GM19463 (cell line): ENCODE results near the gene INPP5B.

Source experiments
- ATAC-seq: cut with Tn5 transposase; IDR thresholded peaks from one replicate; pipeline ENCODE4 v1.9.1; 2021; ENCODE audit warnings: mild to moderate bottlenecking, moderate library complexity; ENCODE audit not compliant: unreplicated experiment

The INPP5B gene

DNA sequence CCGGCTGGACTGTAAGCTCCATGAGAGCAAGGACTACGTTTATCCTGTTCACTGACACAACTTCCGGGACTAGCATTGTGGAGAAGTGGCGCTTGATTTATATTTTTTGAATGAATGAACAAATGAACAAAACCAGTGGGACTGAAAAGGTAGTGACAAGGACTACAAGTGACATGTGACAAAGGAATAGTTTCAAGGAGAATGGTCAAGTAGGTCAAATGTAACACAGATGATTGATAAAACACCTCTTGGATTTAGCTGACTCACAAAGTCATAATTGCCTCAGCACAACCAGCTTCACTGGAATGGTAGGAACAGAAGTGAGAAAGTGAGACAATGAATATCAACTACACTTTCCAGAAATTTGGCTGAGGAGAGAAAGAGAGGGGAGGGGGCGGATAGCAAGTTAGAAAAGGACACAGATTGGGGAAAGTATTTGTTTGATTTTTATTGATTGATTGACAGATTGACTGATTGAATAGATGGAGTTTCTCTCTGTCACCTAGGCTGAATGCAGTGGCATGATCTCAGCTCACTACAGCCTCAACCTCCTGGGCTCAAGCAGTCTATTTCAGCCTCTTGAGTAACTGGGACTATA lies 101.7 kb downstream of the INPP5B start:
- no peak for ATAC-seq

DNA sequence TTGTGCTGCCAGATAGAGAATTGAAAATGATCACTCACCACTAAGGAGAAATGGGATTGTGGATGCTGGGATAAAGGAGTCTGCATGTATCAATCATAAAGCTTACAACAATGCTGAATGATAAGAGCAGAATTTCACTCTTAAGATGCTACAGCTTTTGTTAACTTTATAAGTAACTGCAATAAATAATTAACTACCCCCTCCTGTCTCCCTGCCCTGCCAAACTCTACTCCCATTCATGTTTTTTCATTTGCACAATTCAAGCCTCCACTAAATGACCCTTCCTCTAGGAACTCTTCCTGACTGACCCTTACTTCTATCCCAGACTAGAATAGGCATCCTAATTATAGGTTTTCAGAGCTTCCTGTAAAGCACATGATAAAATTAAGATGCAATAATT lies 102.3 kb downstream of the INPP5B start:
- ATAC-seq = no peak

DNA sequence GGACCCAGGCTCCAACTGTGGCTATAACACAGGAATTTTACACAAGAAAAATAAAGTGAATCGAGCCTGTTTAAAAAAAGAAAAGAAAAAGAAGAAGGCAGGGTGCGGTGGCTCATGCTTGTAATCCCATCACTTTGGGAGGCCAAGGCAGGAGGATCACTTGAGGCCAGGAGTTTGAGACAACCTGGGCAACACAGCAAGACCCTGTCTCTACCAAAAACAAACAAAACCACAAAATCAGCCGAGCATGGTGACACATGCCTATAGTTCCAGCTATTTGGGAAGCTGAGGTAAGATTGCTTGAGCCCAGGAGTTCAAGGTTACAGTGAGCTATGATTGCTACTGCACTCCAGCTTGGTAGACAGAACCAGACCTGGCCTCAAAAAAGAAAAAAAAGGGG lies 105.2 kb downstream of the INPP5B start:
- no peak for ATAC-seq

DNA sequence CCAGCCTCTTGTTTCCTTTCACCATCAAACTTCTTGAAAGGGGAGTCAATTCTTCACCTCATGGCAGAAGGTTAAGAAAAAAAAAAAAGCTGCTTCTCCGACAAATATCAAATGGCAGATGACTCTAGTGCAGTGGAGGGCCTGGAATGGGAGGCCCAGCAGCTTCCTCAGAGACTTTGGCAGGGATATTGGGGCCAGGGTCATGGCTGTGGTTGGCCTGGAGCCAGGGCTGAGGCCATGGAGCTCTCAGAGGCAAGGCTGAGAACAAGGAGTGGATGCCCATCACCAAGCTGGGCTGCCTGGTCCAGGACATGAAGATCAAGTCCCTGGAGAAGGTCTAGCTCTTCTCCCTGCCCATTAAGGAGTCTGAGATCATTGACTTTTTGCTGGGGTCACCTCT lies 106.1 kb downstream of the INPP5B start:
- no peak for ATAC-seq

DNA sequence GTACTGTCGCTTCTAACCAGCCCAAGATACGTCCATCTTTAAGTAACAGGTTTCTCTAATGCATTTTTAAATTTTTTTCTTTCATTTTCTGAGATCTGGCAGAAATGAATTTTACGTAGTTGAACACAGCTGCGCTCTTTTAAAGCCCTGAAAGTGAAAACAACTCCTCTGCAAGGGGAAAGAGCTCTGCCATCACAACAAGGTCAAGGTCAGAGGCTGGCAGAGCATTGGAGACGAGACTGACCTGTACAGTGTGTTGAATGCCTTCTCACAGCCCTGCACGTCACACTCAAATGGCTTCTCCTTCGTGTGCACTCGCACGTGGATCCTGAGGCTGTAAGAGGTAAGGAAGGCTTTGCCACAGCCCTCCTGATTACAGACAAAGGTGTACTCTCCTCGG lies 107.2 kb downstream of the INPP5B start:
- no peak for ATAC-seq

DNA sequence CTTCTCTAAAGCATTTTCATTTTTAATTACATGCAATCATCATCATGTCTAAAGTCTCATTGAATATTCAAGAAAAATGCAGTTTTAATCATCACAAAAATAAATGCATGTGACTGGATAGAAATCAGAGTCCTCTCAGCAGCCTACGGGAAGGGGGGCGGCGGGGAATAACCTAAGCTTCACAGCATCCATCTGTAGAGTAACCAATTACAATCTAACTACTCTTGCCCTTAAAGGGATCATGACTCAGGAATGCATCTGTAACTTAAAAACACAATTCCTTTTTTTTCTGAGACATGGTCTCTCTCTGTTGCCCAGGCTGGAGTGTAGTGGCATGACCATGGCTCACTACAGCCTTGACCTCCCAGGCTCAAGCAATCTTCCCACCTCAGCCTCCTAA lies 110.1 kb downstream of the INPP5B start:
- no peak for ATAC-seq

DNA sequence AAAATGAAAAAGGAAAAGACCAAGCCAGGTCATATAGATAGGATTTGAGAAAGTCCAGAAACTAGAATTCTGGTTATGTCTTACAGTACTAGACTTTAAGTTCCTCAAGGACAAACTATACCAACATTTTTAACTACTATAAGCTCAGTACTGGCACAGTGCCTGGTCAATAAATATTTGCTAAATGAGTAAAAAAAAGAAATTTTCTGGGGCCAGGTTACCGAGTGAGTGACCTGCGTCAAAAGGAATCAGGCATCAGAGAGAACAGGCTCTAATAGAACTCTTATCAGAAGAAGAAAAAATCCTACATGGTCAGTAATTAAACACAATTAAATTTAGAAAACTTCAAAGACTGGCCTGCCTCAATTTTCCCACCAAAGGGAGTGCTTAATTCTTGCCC lies 115.0 kb downstream of the INPP5B start:
- no peak for ATAC-seq

DNA sequence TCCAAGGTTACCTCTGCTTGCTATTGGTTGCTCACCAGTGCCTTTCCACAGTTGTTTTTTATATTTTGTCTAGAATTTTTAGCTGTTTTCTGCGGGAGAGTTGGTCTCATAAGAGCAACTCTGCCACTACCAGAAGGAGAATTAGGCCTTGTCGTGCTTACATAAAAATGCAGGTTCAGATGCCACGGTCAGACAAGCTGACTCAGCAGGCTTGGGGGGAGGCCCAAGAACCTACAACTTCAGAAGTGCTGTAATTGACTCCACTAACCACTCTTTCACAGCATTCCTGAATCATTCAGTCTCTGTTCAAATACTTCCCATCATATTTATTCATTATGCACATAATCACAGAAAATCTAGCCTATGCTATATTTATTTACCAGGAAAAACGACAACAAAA lies 115.7 kb downstream of the INPP5B start:
- ATAC-seq = no peak

DNA sequence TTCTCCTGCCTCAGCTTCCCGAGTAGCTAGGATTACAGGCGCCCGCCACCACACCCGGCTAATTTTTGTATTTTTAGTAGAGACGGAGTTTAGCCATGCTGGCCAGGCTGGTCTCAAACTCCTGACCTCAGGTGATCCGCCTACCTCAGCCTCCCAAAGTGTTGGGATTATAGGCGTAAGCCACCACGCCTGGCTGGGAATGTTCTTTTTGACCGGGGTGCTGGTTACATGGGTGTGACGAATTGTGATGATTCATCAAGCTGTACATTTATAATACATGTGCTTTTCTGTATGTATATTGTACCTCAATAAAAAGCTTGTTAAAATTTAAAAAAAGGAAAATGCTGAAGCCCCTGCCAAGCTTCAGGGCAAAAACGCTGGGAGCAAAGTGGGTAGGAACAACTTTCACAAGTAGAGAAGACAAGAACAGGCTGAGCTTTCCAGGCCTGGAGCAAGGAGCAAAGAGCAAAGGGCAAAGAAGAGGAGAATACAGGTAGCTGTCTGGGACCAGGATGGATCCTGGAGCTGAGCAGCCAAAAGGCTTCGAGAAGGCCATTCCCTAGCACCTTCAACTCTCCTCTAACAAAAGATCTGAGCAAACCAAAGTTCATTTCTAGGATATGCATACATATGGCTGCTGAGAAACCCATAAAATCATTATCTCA lies 118.3 kb downstream of the INPP5B start:
- no peak for ATAC-seq

DNA sequence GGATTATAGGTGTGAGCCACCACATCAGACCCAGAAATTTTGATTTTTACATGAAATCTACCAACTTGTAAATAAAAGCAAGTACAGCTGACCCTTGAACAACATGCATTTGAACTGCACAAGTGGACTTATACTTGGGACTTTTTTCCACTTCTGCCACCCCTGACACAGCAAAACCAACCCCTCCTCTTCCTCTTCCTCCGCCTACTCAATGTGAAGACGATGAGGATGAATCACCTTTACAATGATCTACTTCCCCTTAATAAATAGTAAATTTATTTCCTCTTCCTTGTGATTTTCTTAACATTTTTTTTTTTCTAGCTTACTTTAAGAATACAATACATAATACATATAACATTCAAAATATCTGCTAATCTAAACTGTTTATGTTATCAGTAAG lies 121.3 kb downstream of the INPP5B start:
- ATAC-seq = no peak

DNA sequence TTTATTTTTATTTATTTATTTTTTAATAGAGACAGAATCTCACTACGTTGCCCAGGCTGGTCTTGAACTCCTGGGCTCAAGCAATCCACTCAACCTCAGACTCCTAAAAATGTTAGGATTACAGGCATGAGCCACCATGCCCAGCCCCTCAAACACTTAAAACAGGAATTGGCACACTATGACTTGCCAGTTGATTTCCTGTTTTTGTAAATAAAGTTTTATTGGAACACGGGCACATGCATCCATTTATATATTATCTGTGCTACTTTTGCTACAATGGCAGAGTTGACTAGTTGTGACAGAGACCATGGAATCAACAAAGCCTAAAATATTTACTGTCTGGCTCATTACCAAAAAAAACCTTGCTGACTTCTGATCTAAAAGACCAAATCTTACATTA lies 122.9 kb downstream of the INPP5B start:
- no peak for ATAC-seq

DNA sequence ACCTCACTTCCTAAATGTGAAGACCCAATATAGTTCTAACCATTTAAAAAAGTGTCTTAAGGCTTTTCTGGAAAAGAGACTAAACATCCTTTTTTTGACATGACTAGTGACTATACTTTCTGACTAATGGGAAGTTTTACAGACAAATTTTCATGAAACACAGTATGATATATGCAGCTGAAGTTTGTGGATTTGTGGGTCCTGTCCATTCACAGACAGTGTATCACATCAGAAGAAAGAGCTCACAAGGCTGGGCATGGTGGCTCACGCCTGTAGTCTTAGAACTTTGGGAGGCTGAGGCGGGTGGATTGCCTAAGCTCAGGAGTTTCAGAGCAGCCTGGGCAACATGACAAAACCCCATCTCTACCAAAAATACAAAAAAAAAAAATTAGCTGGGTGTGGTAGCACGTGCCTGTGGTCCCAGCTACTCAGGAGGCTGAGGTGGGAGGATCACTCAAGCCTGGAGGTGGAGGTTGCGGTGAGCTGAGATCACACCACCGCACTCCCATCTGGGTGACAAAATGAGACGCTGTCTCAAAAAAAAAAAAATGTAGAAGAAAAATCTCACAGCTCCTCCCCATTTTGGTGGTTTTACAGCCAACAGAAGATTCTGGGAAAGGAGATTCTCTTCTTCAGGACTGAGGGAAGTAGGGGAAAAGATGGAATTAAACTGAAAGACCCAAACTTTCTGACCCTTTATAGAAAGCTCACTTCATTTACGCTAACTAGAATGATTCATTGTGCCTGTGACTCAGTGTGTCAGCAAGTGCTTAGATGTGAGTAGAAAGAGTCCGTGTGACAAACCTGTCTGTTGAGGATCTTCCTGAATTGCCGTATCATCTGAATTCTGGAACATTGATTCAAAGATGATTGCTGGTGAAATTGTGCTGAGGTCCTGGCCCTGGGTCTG lies 123.7 kb downstream of the INPP5B start:
- no peak for ATAC-seq

DNA sequence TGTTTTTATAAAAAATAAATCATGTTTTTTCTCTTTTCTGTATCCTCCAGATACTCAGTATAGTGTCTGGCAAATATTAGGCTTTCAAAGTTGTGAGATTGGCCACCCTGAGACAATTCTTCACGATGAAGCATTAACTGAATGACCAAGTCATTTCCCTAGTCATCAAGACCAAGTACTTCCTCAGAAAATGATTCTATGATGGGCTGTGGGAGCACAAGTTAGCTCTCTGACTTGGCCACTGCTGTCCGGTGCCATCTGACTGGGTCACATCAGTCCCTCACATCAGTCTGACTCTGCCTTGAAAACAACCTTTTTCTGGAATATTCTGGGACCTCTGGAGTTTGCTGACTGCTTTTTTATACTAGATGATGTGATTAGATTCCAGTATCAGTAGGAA lies 125.4 kb downstream of the INPP5B start:
- no peak for ATAC-seq

DNA sequence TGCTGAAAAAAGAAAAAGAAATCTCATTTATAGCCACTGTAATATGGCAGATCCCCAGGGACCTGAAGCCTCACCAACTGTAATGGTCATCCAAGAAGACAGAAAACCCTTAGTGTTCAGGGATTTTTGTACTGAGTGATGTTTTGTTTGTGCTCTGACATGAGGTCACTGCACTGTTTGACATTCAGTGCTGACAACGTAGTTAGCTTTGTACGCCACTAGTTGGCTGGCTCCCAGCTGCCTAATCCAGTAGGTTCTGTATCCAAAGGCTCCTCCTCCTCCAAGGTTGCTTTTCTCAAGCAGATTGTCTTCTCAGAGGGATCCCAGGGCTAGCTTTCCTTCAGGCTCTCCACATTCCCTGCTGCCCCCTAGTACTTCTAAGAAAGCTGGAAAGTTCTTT lies 129.4 kb downstream of the INPP5B start:
- no peak for ATAC-seq

DNA sequence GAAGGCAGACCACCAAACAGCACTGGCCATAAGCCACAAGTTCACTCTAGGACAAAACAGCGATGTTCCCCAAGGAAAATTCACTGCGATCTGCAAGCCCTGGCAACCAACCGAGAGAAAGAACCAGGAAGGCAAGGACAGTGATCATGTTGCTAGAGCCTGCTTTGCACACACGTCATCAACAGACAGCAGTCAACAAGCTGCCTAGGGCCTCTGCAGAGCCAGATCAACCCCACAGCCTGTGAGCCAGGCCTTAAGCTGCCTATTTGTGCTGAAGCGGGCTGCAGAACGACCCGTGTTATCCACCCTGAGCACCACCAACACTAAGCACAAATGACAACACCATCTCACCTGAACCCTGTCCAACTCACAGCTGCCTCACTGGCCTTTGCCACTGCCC lies 132.6 kb downstream of the INPP5B start:
- ATAC-seq = no peak

DNA sequence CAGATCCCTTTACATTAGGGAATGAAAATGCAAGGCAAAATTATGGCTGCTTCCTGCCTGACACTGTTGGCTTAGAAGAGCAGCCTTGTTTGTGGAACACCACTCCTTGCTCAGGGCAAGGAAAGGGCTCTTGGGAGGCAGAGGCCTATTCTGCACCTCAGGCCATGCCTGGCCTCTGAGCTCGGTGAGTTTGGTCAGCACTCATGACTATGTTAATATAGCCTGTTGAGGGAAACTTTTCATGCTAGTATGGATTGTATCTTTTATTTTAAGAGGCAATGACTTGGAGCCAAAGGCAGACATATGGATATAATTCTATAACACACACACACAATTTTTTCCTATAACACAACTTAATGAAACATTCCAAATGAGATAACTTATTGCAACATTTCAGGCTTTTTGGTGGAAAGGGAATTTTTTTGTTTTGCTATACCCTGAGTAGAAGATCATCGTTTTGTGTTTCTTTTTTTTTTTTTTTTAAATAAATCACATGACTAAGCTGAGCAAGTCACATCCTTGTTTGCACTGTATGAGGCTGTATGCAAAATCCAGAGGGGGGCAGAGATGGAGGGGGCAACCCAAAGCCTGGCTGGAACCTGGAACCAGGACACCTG lies 133.2 kb downstream of the INPP5B start:
- no peak for ATAC-seq

DNA sequence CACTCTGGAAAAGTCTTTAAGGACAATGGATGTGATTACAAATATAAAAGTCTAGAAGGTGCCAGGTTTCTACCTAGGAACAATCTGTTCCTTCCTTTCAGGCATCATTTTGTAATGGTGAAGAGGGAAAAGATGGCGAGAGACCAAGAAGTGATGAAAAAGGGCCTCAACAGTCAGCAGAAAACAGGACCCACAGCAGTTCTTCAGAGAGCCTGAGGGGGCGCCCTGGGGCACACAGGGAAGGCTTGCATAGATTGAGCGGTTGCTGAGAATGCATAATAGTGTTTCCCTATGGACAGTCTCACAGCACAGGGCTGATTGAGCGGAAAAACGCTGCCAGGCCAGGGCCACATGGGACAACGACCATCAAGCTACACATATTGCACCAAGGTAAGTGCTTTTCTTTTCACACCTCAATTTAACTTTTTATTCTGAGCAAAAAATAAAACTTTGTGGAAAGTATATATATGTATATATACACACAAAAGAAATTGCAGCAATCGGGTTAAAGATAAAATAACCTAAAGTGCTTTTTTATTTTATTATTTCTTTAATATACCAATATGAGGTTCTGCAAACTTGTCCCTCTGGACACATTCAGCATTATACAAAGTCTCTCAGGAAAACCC lies 135.7 kb downstream of the INPP5B start:
- ATAC-seq = no peak
